Right lobe of liver (tissue), 4 donors: Measurements from ENCODE around the gene PODXL2.

Experiments
- CTCF ChIP-seq, 4 donors: fragments of 200-600 bp in 3 of 4; fragments of 450-650 bp in 1 of 4; IDR thresholded peaks; one replicate each; pipeline versions ENCODE4 v1.5.1 to v1.8.0; 2016 to 2022; ENCODE audit warnings: antibody characterized with exemption in 4 of 4, mild to moderate bottlenecking in 2 of 4
- POLR2A ChIP-seq: fragments of 450-650 bp; IDR thresholded peaks from one replicate; pipeline ENCODE4 v1.6.1; 2017; ENCODE audit warnings: antibody characterized with exemption, mild to moderate bottlenecking
- donor health status: DM: no; HTN: no; CAD: no.
- donor health status: DM: no; HTN: no; CAD: no.
- donor health status: DM: no; HTN: yes; CAD: no.

- TF ChIP-seq CTCF (IDR thresholded peaks at IDR 0.05) (no peak), POLR2A (no peak)
Observed at GRCh38 chr3:127656906-127657305, 27.9 kb downstream of the PODXL2 start.
